ENCODE results near the gene ARHGDIG. TPM values are rescaled to one million over a fixed set of nuclear protein-coding genes. Genes with fewer than 3 reads are reported as not detected.

The ARHGDIG gene
- total and polyA plus RNA-seq, 2 of the 4 experiments (the other 2 are of a cell fraction): 0.24 to 0.36 TPM

DNA sequence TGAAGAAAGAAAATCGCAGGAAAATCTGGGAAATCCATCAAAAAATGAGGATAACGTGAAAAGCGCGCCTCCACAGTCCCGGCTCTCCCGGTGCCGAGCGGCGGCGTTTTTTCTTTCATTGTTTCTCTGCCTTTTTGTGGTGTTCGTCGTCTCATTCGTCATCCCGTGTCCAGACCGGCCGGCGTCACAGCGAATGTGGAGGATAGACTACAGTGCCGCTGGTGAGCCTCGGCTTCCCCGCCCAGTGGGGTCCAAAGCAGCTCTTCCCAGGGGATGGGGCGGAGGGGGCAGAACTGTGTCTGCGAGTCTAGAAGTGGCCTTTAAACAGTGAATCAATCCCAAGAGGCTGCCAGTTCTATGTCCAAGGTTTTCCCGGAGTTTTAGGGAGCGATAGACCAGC is 25.9 kb upstream of the ARHGDIG start:
- H3K4me1 ChIP-seq (ENCODE audit: control insufficient read depth, insufficient read depth, low read length): no peaks in the 10 kb centered on the region
- no peak for TF ChIP-seq POLR2A (IDR thresholded peaks at IDR 0.05; ENCODE audit: low read depth, low read length)
- TF ChIP-seq, protein P1, sequence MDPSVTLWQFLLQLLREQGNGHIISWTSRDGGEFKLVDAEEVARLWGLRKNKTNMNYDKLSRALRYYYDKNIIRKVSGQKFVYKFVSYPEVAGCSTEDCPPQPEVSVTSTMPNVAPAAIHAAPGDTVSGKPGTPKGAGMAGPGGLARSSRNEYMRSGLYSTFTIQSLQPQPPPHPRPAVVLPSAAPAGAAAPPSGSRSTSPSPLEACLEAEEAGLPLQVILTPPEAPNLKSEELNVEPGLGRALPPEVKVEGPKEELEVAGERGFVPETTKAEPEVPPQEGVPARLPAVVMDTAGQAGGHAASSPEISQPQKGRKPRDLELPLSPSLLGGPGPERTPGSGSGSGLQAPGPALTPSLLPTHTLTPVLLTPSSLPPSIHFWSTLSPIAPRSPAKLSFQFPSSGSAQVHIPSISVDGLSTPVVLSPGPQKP (IDR thresholded peaks at IDR 0.05; ENCODE audit: borderline replicate concordance, low read depth, low read length): no peak
- H3K4me2 ChIP-seq (ENCODE audit: low read depth, low read length): no peak overlapping the region
- H2BK120ac ChIP-seq (ENCODE audit: low read depth, low read length): no peak overlapping the region
- H4K91ac ChIP-seq (ENCODE audit: insufficient read depth, low read depth, low read length): no peak overlapping the region
- H3K27me3 ChIP-seq (ENCODE audit: control insufficient read depth, insufficient read depth, low read length): no peaks in the 10 kb centered on the region
- DNase-seq (no peak), ATAC-seq (ENCODE audit: low read depth) (no peak)
- no peaks in the 10 kb centered on the region for H3K79me1 ChIP-seq (ENCODE audit: low read depth in 1 of 2, low read length in 2 of 2)
- H3K56ac ChIP-seq (ENCODE audit: extremely low read depth, insufficient read depth, low read length): no peak overlapping the region
- H2BK5ac ChIP-seq (ENCODE audit: low read depth, low read length, poor library complexity, severe bottlenecking): no peak overlapping the region
- in situ Hi-C loops (cut with MboI; ENCODE audit: low sequenced_read_pairs) (no loop called here), dilution Hi-C loops (cut with HindIII; ENCODE audit: low sequenced_read_pairs, unreplicated experiment) (no loop called here), intact Hi-C loops (cut with micrococcal nuclease) (no loop called here)
- no peak overlapping the region for H4K5ac ChIP-seq (ENCODE audit: low read depth, low read length)
- no peak overlapping the region for H2AFZ ChIP-seq (replicated peaks; ENCODE audit: low read length, poor library complexity)
- WGBS, 2 experiments (ENCODE audit: extremely low coverage in 2 of 2, insufficient read length in 1 of 2): 92% methylated on average over 18 of the region's 25 CpGs; no CpG with 5 or more reads in 1 of the 2 experiments
- peaks cover 2% of the 10 kb centered on the region; the same call in 1 of the 2 replicates for H4K20me1 ChIP-seq (ENCODE audit: insufficient read depth, low read length)
- H3K9me3 ChIP-seq (ENCODE audit: control insufficient read depth, insufficient read depth, low read length): no peaks in the 10 kb centered on the region
- no peak overlapping the region for H3K27ac ChIP-seq (ENCODE audit: insufficient read depth, low read length)
- no peak overlapping the region for H4K8ac ChIP-seq (ENCODE audit: low read depth in 2 of 2, low read length in 2 of 2)
- peaks cover 26% of the 10 kb centered on the region for H3K36me3 ChIP-seq (ENCODE audit: control insufficient read depth, insufficient read depth, low read length)
- no peak overlapping the region for H2AK9ac ChIP-seq (replicated peaks; ENCODE audit: low read depth, low read length, poor library complexity)
- ChIA-PET POLR2A (ENCODE audit: unreplicated experiment) (no interaction called here), CTCF (no interaction called here)
- 0 out of 2 replicates have a peak, but pooled peaks cover under 1% of the 10 kb centered on the region for H3K9me1 ChIP-seq (ENCODE audit: insufficient read depth, low read length)
- H3K4ac ChIP-seq (ENCODE audit: low read depth, low read length): no peak overlapping the region
- H3K23ac ChIP-seq (ENCODE audit: low read depth, low read length): no peak overlapping the region
- no TSS peak for BruUV-seq (replicated peaks)
- H3K14ac ChIP-seq (replicated peaks; ENCODE audit: low read depth, low read length): no peak overlapping the region
- no peak overlapping the region for H3K18ac ChIP-seq (ENCODE audit: low read depth, low read length)
- no peak overlapping the region for H3K9ac ChIP-seq (ENCODE audit: low read depth, low read length)
- H3K4me3 ChIP-seq (ENCODE audit: insufficient read depth, low read depth, low read length): no peak overlapping the region
- no peak overlapping the region for H2BK20ac ChIP-seq (ENCODE audit: low read depth, low read length)
- no peak overlapping the region for H2AK5ac ChIP-seq (ENCODE audit: low read depth, low read length)
- no peak overlapping the region for H2BK15ac ChIP-seq (ENCODE audit: low read depth, low read length)
